Gastroesophageal sphincter (tissue), 4 donors: Measurements from ENCODE around the gene TRMT10A. TPM values are rescaled to one million over a fixed set of nuclear protein-coding genes. Genes with fewer than 3 reads are reported as not detected.

ENCODE experiments used
- total RNA-seq, 4 donors: library from RNA; depleted of rRNA; stranded (reverse); fragments of >200 nt; gene quantifications; one replicate each; pipeline ENCODE4 v1.1.0, GENCODE V29; 2016

TRMT10A gene
- total RNA-seq, 4 donors from 2014 or later, result 3.8 to 10.2 (median 5.7) TPM

Other genes starting within 250 kb of the TRMT10A start
- gene ADH1B, start 242.6 kb downstream of the TRMT10A start, total RNA-seq, result 100 to 1,000 TPM; 224 to 714 (median 463) TPM
- 10 to 100 TPM in 1 of 4 donors, 1 to 10 TPM in 3; 2.6 to 11.3 (median 7.2) TPM for gene ADH1C, start 211.3 kb downstream of the TRMT10A start, total RNA-seq
- gene ADH7, start 128.7 kb downstream of the TRMT10A start, total RNA-seq, result 1 to 10 TPM in 2 of 4 donors, under 1 TPM in 1, not detected in 1; 0.13 to 9.9 (median 1.2) TPM
- not detected for gene C4orf17, start 53.0 kb downstream of the TRMT10A start, total RNA-seq
- 1 to 10 TPM in 2 of 4 donors, under 1 TPM in 2; 0.16 to 3.5 (median 1.2) TPM for gene MTTP, start 10.8 kb upstream of the TRMT10A start, total RNA-seq
- 1 to 10 TPM in 1 of 4 donors, under 1 TPM in 3; under 0.01 to 3.6 (median 0.60) TPM for gene C4orf54, start 93.8 kb upstream of the TRMT10A start, total RNA-seq